CD4-positive, alpha-beta T cell treated with Interleukin-17A for 4 hours (primary cell): ENCODE measurements around the gene SFMBT2.
"Not testable (repeated sequence)": the region's sequence is repeated elsewhere in the genome, so short reads cannot be mapped to it uniquely, and the experiment has no call there.

Source experiments
- DNase-seq: peaks from one replicate; pipeline ENCODE4 v3.0.0-alpha.2; 2020; ENCODE audit warnings: mixed read lengths

The SFMBT2 gene

GRCh38 chr10:7317786-7318446 lies 92.9 kb downstream of the SFMBT2 start:
- DNase-seq: no peak

- no peak for DNase-seq
Observed at GRCh38 chr10:7316839-7317238, 94.0 kb downstream of the SFMBT2 start.

GRCh38 chr10:7315906-7316305 lies 94.9 kb downstream of the SFMBT2 start:
- no peak for DNase-seq

- no peak for DNase-seq
Observed at GRCh38 chr10:7314170-7314569, 96.7 kb downstream of the SFMBT2 start.

GRCh38 chr10:7312488-7312857 lies 98.4 kb downstream of the SFMBT2 start:
- no peak for DNase-seq

GRCh38 chr10:7311850-7312487 lies 98.9 kb downstream of the SFMBT2 start:
- DNase-seq: not testable (repeated sequence)

- DNase-seq: no peak
Observed at GRCh38 chr10:7311218-7311849, 99.5 kb downstream of the SFMBT2 start.

GRCh38 chr10:7310076-7310475 lies 100.8 kb downstream of the SFMBT2 start:
- no peak for DNase-seq

- no peak for DNase-seq
Observed at GRCh38 chr10:7308826-7309225, 102.0 kb downstream of the SFMBT2 start.

GRCh38 chr10:7306616-7307015 lies 104.2 kb downstream of the SFMBT2 start:
- DNase-seq: no peak

- no peak for DNase-seq
Observed at GRCh38 chr10:7306147-7306546, 104.7 kb downstream of the SFMBT2 start.

GRCh38 chr10:7305053-7305452 lies 105.8 kb downstream of the SFMBT2 start:
- DNase-seq: no peak

- DNase-seq: no peak
Observed at GRCh38 chr10:7304110-7304509, 106.7 kb downstream of the SFMBT2 start.

- DNase-seq: no peak
Observed at GRCh38 chr10:7302930-7303557, 107.8 kb downstream of the SFMBT2 start.

- no peak for DNase-seq
Observed at GRCh38 chr10:7302392-7302906, 108.4 kb downstream of the SFMBT2 start.

GRCh38 chr10:7301006-7301778 lies 109.6 kb downstream of the SFMBT2 start:
- no peak for DNase-seq

- no peak for DNase-seq
Observed at GRCh38 chr10:7300384-7300971, 110.4 kb downstream of the SFMBT2 start.

- DNase-seq: not testable (repeated sequence)
Observed at GRCh38 chr10:7299601-7300325, 111.1 kb downstream of the SFMBT2 start.

- DNase-seq: no peak
Observed at GRCh38 chr10:7298495-7298894, 112.3 kb downstream of the SFMBT2 start.

- DNase-seq: peak; percentile 37
Observed at GRCh38 chr10:7297094-7297493, 113.7 kb downstream of the SFMBT2 start.

GRCh38 chr10:7296648-7297047 lies 114.2 kb downstream of the SFMBT2 start:
- DNase-seq: no peak

- DNase-seq: no peak
Observed at GRCh38 chr10:7296076-7296475, 114.8 kb downstream of the SFMBT2 start.
